ENCODE results near the gene SH2B2.

The SH2B2 gene

DNA sequence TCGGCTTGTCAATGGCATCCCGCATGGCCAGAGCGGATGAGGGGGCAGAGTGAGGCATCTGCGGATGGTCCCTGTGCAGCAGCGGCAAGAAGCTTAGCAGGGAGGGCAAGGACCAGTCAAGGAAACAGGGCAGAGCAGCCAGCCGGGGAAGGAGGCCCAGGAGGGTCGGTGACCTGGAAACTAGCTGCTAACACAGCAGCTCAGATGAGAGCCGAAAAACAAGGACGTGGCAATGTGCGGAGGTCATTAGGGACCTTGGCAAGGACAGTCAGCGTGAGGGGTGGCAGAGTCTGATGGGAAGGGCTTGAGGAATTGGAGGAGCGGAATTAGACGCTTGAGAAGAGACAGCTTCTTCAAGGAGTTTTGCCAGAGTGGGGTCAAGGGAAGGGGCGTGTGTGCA is 20.1 kb upstream of the SH2B2 start:
- no peak for DNase-seq (ENCODE audit: low read depth, low spot score)

GRCh38 chr7:102268635-102269034 is 18.0 kb upstream of the SH2B2 start:
- no peak for DNase-seq (ENCODE audit: low read depth, low spot score)

DNA sequence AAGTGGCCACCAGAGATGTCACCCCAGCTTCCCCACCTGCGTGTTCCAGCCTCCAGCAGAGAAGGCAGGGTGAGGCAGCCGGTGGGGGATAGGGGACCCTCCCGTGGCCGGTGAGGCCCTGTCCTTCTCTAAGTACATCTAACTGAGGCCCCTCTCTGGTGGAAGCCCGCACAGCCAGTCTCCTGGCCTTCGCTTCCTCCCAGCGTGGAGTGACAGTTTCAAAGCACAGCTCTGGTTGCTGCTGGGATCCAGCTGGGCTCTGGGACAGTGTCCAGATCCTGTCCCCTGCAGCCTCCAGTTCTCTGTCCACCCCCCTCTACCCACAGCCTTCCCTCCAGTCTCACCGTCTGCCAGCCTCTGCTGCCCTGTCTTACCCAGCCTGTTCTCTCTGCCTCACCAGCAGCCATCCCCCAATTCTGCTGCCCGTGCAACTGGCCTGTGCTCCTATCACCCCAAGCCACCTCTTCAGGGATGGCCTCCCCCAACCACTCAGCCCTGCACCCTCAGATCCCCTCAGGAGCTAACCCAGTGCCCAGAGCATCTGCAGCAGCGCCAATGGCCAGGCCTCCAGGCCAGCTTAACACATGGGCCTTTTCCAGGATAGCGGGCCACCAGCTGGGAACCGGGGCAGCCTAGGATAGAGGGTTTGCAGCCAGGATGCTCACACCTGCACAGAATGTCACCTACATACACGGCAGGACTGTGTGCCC is 16.3 kb upstream of the SH2B2 start:
- no peak for DNase-seq (ENCODE audit: low read depth, low spot score)

- no peak for DNase-seq (ENCODE audit: low read depth, low spot score)
Observed at GRCh38 chr7:102271158-102271798, 15.4 kb upstream of the SH2B2 start.

GRCh38 chr7:102272075-102272916 is 14.4 kb upstream of the SH2B2 start:
- no peak for DNase-seq (ENCODE audit: low read depth, low spot score)

DNA sequence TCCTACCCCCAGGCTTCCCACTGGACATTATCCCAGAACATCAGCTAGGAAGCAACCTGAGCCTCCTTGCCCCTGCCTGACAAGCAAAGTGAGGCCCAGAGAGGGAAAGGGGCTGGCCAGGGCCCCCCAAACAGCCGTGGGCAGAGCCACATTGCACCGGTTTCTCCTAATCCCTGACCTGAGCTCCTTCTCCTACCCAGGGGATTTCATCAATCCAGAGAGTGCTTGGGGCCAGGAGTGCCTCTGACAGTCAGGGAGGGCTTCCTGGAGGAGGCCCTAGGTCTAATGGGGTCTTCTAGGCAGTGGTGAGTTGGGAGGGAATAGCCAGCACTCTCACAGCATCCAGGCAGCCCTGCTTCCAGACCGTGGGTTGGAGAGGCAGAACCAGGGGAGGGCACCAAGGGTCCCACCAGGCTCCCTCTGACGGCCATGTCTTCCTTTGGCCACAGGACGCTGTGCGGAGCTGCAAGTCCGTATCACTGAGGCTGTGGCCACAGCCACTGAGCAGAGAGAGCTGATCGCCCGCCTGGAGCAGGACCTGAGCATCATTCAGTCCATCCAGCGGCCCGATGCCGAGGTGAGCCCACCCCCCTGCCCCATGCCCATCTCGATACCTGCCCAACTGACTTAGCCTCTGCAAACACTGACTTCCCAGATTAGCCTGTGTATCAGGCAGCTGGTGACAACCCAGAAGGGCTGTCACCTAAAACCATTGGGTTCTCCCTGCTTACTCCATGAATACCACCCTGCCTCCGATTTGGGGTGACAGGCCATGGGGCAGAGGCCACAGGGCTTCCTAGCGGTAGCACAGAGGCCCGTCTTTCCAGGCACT is 13.5 kb upstream of the SH2B2 start:
- no peak for DNase-seq (ENCODE audit: low read depth, low spot score)

DNA sequence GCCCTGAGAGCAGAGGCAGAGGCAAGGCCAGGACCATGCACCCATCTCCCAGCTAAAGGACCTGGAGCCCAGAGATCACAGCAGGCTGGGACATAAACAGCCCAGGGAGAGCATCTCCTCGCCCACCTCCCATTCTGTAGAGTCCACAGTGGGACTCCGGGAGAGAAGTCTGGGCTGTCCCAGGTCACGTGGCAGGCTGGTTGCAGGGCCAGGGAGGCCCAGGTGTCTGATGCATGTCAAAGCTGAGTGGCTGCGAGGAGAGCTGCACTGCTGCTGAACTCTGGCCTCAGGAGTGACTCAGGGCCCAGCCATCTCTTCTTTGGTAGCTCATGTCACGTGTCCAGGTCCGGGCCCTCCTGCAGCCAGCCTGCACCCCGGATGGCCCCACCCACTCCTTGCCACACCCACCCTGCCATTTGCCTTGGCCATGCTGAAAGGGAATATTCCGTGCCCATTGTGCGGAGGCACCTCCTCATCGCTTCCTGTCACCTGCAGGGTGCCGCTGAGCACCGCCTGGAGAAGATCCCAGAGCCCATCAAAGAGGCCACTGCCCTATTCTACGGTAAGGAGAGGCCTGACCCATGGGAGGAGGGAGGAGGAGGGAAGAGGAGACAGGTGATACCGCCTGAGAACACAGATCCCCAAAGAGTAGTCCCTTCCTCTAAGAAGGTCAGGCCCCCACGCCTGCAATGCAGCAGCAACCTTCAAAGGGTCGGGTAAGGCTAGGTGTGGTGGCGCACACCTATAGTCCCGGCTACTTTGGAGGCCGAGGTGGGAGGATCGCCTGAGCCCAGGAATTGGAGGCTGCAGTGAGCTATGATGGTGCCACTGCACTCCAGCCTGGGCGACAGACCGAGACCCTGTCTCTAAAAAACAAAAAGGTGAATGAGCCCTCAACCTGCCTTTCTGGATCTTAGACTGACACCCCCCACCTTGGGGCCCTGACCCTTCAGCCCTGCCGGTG is 12.6 kb upstream of the SH2B2 start:
- no peak for DNase-seq (ENCODE audit: low read depth, low spot score)

GRCh38 chr7:102275123-102275703 is 11.5 kb upstream of the SH2B2 start:
- DNase-seq (ENCODE audit: low read depth, low spot score) = no peak

- DNase-seq (ENCODE audit: low read depth, low spot score) = no peak
Observed at GRCh38 chr7:102277901-102278300, 8.8 kb upstream of the SH2B2 start.

DNA sequence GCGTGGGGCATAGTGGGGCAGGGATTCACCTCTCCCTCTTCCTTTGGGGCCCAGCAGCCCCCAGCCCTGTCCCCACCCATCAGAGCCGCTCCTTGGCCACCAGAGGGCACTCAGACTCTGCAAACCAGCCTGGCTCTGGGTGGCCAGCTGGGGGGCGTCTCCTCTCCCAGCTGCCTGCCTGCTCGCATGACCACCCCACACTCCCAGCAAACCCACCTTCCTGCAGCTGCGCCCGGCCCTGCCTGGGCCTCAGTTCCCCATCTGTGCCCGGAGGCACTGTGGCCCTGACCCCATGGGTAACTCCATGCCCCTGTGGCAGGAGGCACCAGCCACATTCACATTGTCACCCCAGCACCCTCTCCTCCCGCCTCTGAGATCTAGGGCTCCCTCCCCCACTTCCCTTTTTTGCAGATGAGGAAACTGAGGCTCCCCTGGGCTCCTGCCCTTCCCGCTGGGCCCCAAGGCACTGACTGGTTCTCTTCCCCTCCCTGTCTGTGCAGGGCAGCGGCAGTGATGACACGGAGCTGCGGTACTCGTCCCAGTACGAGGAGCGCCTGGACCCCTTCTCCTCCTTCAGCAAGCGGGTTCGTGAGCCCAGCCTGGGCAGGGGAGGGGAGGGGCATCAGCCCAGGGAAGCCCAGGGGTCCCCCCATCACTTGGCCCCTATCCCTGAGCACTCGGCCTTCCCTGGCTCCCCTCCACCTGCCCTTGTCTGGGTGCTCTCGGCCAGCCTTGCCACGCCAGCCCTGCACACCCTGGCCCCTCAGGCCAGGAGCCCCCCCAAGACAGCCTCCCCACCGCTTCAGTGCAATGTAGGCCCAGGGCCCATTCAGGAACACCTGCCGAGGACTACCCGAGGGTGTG is 6.9 kb upstream of the SH2B2 start:
- DNase-seq (ENCODE audit: low read depth, low spot score) = no peak

GRCh38 chr7:102280521-102280920 is 6.1 kb upstream of the SH2B2 start:
- no peak for DNase-seq (ENCODE audit: low read depth, low spot score)

DNA sequence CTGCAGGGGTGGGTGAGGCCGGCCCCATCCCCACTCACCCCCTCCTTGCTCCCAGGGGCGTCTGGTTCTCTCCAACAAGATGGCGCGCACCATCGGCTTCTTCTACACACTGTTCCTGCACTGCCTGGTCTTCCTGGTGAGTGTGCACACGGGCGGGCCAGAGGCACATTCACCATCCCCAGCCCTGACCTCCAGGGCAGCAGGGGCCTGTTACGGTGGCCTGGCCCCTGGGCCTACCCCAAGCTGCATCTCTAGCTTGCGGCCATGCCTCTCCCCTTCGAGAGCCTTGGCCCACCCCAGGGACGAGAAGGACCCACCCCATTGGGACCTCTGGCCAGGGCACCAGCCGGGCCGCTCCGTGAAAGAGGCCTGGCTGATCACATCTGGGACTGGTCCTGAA is 4.9 kb upstream of the SH2B2 start:
- no peak for DNase-seq (ENCODE audit: low read depth, low spot score)

GRCh38 chr7:102282465-102283362 is 4.0 kb upstream of the SH2B2 start:
- DNase-seq (ENCODE audit: low read depth, low spot score) = no peak

- DNase-seq (ENCODE audit: low read depth, low spot score) = no peak
Observed at GRCh38 chr7:102283477-102284189, 3.0 kb upstream of the SH2B2 start.

DNA sequence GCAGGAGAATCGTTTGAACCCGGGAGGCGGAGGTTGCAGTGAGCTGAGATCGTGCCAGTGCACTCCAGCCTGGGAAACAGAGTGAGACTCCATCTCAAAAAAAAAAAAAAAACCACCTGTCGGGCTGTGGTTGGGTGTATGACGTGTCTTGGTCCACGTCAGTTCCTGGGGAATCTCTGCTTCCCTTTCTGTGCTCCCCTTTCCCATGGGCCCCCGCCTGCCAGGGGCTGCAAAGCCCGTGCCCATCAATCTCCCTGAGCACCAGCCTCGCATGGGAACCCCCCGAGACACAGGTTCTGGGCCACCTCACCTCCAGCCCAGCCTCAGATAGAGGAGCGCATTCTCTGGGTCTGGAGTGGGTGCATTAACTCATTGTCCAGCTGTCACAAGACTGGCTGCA is 2.3 kb upstream of the SH2B2 start:
- DNase-seq (ENCODE audit: low read depth, low spot score) = no peak

DNA sequence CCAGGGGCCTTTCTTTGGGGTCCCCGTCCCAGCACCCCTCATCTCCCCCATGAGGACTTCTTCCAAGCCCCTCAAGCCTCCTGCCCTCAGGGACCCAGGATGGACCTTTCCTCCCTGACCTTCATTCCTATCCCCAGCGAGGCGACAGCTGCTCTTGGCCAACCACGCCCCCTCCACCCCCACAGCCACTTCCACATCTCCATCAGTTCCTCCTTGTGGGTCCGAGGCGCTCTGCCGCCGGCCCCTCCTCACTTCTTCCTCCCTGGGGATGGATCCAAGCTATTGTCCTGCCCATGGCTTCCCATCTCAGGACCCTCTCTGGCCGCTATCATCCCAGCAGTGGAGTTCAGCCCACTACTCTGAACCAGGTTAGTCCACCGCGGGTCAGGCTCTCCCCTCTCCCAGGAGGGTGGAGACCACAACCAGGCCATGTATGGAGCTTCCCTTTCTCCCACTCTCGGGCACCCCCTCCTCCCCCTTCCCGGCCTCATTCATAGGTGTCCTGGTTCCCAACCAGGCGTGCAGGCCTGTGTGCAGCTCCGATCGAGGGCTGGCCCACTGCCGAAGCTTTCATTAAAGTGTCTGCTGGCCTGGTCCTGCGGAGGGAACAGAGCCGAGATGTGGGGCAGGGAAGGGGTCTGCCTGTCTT is 1.7 kb upstream of the SH2B2 start:
- DNase-seq (ENCODE audit: low read depth, low spot score) = no peak

Data from iPS DF 19.7 (cell line).